ENCODE measurements around the gene TSPAN8.

The TSPAN8 gene

DNA sequence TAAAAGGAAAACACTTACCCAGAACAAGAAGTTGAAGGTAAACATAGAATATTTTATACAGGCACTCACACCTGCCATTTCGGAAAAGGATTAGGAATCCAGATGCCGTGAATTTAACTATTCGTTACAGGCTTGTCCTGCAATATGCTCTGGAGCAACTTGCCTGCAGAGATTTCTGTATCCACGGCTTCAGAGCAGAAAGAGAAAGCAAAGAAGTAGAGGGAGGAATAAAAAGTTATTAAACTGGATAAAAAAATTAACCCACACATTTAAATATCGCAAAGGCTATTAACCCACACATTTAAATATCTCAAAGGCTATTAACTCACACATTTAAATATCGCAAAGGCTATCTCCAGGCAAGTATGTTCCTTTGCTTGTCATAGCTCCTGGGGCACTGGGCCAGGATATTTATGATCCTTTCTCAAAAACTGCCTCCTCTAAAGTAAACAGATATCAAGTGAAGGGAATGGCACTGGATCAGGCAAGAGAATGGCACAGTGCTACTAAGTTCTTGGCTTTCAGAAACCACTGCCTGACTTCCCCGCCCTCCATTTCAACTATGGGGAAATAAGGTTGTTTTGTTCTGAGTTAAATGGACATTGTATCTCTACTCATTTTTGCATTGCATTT lies at the start of gene TSPAN8:
TSPAN8 (minus strand) TSS at position 399 of the 633 bp plus-strand sequence; CDS start at position 78, 321 bp downstream.
- TF ChIP-seq, protein P1, sequence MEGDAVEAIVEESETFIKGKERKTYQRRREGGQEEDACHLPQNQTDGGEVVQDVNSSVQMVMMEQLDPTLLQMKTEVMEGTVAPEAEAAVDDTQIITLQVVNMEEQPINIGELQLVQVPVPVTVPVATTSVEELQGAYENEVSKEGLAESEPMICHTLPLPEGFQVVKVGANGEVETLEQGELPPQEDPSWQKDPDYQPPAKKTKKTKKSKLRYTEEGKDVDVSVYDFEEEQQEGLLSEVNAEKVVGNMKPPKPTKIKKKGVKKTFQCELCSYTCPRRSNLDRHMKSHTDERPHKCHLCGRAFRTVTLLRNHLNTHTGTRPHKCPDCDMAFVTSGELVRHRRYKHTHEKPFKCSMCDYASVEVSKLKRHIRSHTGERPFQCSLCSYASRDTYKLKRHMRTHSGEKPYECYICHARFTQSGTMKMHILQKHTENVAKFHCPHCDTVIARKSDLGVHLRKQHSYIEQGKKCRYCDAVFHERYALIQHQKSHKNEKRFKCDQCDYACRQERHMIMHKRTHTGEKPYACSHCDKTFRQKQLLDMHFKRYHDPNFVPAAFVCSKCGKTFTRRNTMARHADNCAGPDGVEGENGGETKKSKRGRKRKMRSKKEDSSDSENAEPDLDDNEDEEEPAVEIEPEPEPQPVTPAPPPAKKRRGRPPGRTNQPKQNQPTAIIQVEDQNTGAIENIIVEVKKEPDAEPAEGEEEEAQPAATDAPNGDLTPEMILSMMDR (IDR thresholded peaks at IDR 0.05; ENCODE audit: low read depth, low read length): no peak
- DNase-seq (ENCODE audit: extremely low read depth, low read depth): no peak

DNA sequence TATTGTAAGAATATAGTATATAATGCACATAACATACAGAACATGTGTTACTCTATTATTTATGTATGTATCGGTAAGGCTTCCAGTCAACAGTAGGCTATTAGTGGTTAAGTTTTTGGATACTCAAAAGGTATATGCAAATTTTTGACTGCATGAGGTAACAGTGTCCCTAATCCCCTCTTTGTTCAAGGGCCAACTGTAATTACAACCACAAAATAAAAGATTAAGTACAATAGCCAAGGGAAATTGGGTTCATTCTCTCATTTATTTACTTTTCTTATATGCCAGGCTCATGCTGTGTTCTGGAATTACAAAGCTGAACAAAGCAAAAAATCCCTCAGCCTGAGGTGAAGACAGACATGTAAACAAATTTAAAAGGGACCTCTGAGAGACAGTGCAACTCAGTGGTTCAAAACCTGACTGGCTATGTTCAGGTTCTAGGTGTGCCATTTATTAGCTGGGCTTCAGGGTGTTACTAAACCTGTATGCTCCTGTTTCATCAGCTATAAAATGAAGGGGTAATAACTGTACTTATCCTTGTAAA lies 43.4 kb upstream of the TSPAN8 start:
- TF ChIP-seq, protein P1 (IDR thresholded peaks at IDR 0.05; ENCODE audit: low read depth, low read length): no peak
- no peak for DNase-seq (ENCODE audit: extremely low read depth, low read depth)

DNA sequence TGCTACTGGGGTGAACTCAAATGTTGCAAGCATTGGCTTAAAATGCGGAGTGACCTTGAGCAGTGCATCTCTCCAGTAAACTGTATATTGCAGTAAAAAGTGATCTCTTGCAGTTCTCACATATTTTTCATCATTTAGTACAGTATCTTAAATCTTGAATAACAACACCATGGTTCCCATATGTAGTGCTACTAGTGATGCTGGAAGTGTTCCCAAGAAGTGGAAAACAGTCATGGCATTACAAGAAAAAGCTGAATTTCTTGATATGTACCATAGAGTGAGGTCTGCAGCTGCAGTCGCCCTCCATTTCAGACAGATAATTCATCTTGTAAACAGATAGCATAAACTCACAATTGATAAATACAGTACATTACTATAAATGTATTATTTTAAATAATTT lies 42.9 kb upstream of the TSPAN8 start:
- no peak for DNase-seq (ENCODE audit: extremely low read depth, low read depth)
- TF ChIP-seq, protein P1 (IDR thresholded peaks at IDR 0.05; ENCODE audit: low read depth, low read length): no peak

DNA sequence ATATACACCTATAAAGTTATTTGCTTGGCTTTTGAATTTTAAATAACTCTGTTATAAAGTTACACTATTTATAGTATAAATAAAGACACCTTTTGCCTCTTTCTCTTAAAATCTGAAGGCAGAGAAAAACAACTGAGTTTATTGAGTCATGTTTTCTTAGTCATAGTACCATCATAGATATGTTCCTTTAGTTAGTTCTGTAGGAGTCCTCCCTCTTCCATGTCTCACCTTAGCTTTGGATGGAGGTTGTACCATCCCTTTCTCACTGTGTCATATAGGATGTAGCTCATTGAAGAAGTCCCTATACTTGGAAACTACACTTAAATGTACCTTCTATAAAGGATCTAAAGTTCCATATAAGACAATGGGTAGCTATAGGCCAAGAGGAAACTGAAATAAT lies 39.7 kb upstream of the TSPAN8 start:
- TF ChIP-seq, protein P1 (IDR thresholded peaks at IDR 0.05; ENCODE audit: low read depth, low read length): no peak
- no peak for DNase-seq (ENCODE audit: extremely low read depth, low read depth)

DNA sequence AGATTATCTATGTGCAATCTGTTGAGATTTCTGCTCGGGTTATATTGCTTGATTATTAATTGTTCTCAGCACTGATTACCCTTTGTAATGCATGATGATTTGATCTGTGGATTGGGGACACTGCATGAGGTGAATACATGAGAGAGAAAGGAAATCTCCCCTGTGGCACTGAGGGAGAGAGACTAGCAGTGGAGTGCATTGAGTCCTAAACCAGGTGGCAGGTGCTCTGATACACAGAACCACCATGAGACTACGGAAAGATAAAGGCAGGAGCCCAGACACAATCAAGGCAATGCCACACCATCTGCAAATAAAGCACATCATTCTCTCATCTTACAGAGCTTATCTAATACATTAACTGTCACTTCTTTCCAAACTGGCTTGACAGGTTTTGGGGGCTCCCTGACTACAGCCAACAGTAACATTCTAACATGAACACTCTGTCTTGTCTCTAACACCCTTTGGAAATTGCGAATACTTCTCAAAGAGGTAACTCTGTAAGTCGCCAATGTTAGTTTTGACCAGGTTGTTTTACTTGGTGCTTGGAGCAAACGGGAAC lies 37.6 kb upstream of the TSPAN8 start:
- DNase-seq (ENCODE audit: extremely low read depth, low read depth): no peak
- TF ChIP-seq, protein P1 (IDR thresholded peaks at IDR 0.05; ENCODE audit: low read depth, low read length): no peak

DNA sequence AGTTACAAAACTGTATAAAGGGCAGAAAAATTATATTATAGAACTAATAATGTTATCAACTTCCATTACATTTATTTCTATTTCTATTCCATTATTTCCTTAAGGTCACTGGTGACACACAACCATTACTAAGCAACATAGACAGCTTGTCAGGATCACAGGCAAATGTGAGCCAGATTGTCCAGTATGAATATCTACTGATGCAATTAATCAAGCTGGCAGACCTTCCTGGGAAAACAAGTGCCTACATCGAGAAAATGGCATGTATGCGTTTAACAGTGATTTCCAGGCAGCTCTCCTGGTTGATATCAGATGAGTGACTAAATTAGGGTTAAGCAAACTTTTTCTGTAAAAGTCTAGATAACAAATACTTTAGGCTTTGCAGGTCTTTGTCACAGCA lies 36.9 kb upstream of the TSPAN8 start:
- TF ChIP-seq, protein P1 (IDR thresholded peaks at IDR 0.05; ENCODE audit: low read depth, low read length): no peak
- no peak for DNase-seq (ENCODE audit: extremely low read depth, low read depth)

DNA sequence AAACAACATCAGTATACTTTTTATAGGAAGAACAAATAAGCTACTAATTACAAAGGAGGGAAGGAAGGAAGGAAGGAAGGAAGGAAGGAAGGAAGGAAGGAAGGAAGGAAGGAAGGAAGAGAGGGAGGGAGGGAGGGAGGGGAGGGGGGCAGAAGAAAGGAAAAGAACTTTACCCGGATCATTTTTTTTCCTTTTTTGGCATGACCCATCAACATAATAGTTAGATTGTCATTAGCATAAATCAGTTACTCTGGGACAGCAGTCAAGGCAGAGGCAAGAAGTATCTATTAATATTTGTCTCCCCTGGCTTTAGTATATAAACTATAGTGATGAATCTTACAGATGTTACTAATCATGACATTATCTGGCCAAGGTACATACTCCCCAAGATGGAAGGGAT lies 35.2 kb upstream of the TSPAN8 start:
- DNase-seq (ENCODE audit: extremely low read depth, low read depth): no peak
- TF ChIP-seq, protein P1 (IDR thresholded peaks at IDR 0.05; ENCODE audit: low read depth, low read length): no peak

Data from AG09319 (cell line).